K562 (cell line): ENCODE results near the gene NUDT22. TPM values are rescaled to one million over a fixed set of nuclear protein-coding genes. Genes with fewer than 3 reads are reported as not detected.

ENCODE experiments used
- ADNP ChIP-seq: fragments of 200-800 bp; sonication (Bioruptor generic); IDR thresholded peaks from 2 replicates; pipeline ENCODE4 v1.6.1; 2016; ENCODE audit warnings: missing genetic modification characterization, missing compliant biosample characterization
- ARID2 ChIP-seq: fragments of 450-650 bp; IDR thresholded peaks from 2 replicates; pipeline ENCODE4 v1.6.1; 2017; ENCODE audit warnings: antibody characterized with exemption, mild to moderate bottlenecking
- EGR1 ChIP-seq: fragments of 450-650 bp; conservative IDR thresholded peaks from 2 replicates; pipeline ENCODE4 v1.6.1; 2017; ENCODE audit warnings: mild to moderate bottlenecking
- JUND ChIP-seq, 2 experiments: IDR thresholded peaks; 2 replicates in 1 of 2; 3 replicates in 1 of 2; pipeline ENCODE4 v1.6.1; 2011; ENCODE audit warnings: borderline replicate concordance in 2 of 2, low read depth in 2 of 2, low read length in 2 of 2, improper control_type of control experiment in 1 of 2, missing biosample characterization in 1 of 2, missing genetic modification characterization in 1 of 2, missing genetic modification reagents in 1 of 2
- MYNN ChIP-seq, 2 experiments: sonication (generic); formaldehyde crosslinking in 1 of 2; IDR thresholded peaks; 2 replicates each; pipeline versions ENCODE4 v1.5.0 to v1.6.1; 2016 to 2020; ENCODE audit warnings: antibody characterized with exemption in 1 of 2, missing genetic modification reagents in 1 of 2
- POLR2A ChIP-seq: fragments of 450-650 bp; conservative IDR thresholded peaks from 2 replicates; pipeline ENCODE4 v1.6.1; 2016
- POLR2AphosphoS5 ChIP-seq: IDR thresholded peaks from 2 replicates; pipeline ENCODE4 v1.6.1; 2011; ENCODE audit warnings: mild to moderate bottlenecking, low read depth, low read length, moderate library complexity; ENCODE audit not compliant: control insufficient read depth, insufficient read depth
- POLR2B ChIP-seq: fragments of 450-650 bp; IDR thresholded peaks from 2 replicates; pipeline ENCODE4 v1.6.1; 2018; ENCODE audit warnings: low read depth; ENCODE audit not compliant: partially characterized antibody
- POLR2G ChIP-seq: fragments of 200-400 bp; formaldehyde crosslinking; IDR thresholded peaks from 2 replicates; pipeline ENCODE4 v1.6.1; 2017; ENCODE audit warnings: low read depth, mild to moderate bottlenecking, antibody characterized with exemption, low read length, moderate library complexity
- PRPF4 ChIP-seq: fragments of 200-400 bp; formaldehyde crosslinking; IDR thresholded peaks from one replicate; pipeline ENCODE4 v1.6.1; 2017; ENCODE audit warnings: low read length, low read depth, mild to moderate bottlenecking; ENCODE audit not compliant: insufficient read depth, poor library complexity, severe bottlenecking
- TEAD2 ChIP-seq: fragments of 450-650 bp; IDR thresholded peaks from 2 replicates; pipeline ENCODE4 v1.6.1; 2016; ENCODE audit warnings: missing genetic modification characterization, control low read depth, missing compliant biosample characterization
- ZBTB7A ChIP-seq: IDR thresholded peaks from 2 replicates; pipeline ENCODE4 v1.6.1; 2011; ENCODE audit warnings: low read depth, mild to moderate bottlenecking, low read length, moderate library complexity, borderline replicate concordance; ENCODE audit not compliant: control insufficient read depth
- ZNF274 ChIP-seq: IDR thresholded peaks from 2 replicates; pipeline ENCODE4 v1.6.1; 2011; ENCODE audit warnings: low read depth, mild to moderate bottlenecking, low read length, moderate library complexity, borderline replicate concordance
- ZNF696 ChIP-seq: fragments of 250-450 bp; sonication (Bioruptor Pico); conservative IDR thresholded peaks from 2 replicates; pipeline ENCODE4 v1.4.0; 2020; ENCODE audit warnings: mild to moderate bottlenecking, moderate library complexity
- ZNF780A ChIP-seq: fragments of 250-450 bp; sonication (Bioruptor Pico); IDR thresholded peaks from 2 replicates; pipeline ENCODE4 v1.5.0; 2021; ENCODE audit warnings: mild to moderate bottlenecking
- polyA plus RNA-seq, 8 experiments: library from polyadenylated mRNA; depleted of rRNA in 4 of 8; stranded (reverse) in 5 of 8; unstranded in 3 of 8; fragments of >200 nt; fragmentation: Nextera tagmentation in 2 of 8; fragmentation: Illumina TruSeq in 1 of 8; extraction: Ambion mirVana in 2 of 8; extraction: Trizol in 1 of 8; gene quantifications; 2 replicates each; pipeline versions ENCODE4 v1.2.1 to v1.2.3, GENCODE V29; 2011 to 2014; ENCODE audit warnings: inconsistent platforms in 1 of 8, missing spikeins in 1 of 8
- total RNA-seq, 7 experiments: library from RNA; depleted of rRNA in 6 of 7; stranded (reverse); fragments of >200 nt in 6 of 7; fragmentation: Illumina TruSeq in 2 of 7; extraction: Trizol in 2 of 7; gene quantifications; 2 replicates each; pipeline versions ENCODE4 v1.2.1 to v1.2.3, GENCODE V29; 2011 to 2021; ENCODE audit warnings: low replicate concordance in 1 of 7
- TF ChIP-seq, protein P1 (sequence below): sonication (generic); formaldehyde crosslinking; IDR thresholded peaks from 2 replicates; pipeline ENCODE4 v1.8.0; 2022; ENCODE audit warnings: mild to moderate bottlenecking, missing genetic modification reagents
- TF ChIP-seq, protein P2 (sequence below), 3 experiments: fragments of 200-800 bp in 1 of 3; sonication (Bioruptor generic) in 1 of 3; sonication (generic) in 1 of 3; formaldehyde crosslinking in 1 of 3; IDR thresholded peaks; 2 replicates each; pipeline versions ENCODE4 v1.6.1 to v1.8.0; 2016 to 2022; ENCODE audit warnings: mild to moderate bottlenecking in 2 of 3, missing compliant biosample characterization in 2 of 3, missing genetic modification characterization in 2 of 3, missing genetic modification reagents in 1 of 3
- TF ChIP-seq, protein P3 (sequence below): fragments of 250-450 bp; sonication (Bioruptor Pico); IDR thresholded peaks from 2 replicates; pipeline ENCODE4 v1.5.0; 2021

Gene NUDT22
- total and polyA plus RNA-seq, 9 of the 15 experiments (the other 6 are each of a cell fraction or from before 2014, with no cell fraction given): 6.3 to 92.6 (median 37.4) TPM

DNA sequence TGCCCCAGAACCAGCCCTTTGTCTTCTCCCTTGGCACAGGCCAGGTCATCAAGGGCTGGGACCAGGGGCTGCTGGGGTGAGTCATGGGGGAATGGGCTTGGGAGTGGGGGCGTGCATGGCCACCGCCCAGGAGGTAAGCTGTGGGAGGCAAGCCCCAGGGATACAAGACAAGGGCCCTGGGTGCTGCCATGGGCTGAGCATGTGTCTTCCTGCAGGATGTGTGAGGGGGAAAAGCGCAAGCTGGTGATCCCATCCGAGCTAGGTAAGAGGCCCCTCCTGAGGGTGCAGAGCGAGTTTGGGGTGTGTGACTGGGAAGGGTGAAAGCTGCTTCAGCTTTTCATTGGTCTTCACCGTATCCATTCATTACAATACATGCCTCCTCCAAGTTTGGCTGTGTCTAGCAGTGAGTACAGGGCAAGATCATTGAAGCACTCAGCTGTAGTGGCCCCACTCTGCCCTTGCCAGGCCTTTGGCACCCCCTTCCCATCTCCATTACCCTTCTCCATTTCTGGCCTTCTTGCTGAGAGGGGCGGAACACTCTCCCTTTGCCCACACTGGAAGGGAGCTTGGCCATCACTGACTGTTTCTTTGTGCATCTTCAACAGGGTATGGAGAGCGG is 17.3 kb downstream of the NUDT22 start (continued):
- TF ChIP-seq ZNF696 (CRISPR knock-in tag) (no peak), ZNF780A (CRISPR knock-in tag) (no peak), ADNP (no peak), TEAD2 (no peak), ARID2 (no peak), ZBTB7A (peak; percentile 57; the same call in 1 of the 2 replicates), ZNF274 (no peak), MYNN (IDR thresholded peaks at IDR 0.05) (peak; percentile 40; the same call in 1 of the 2 replicates), MYNN (CRISPR knock-in tag; IDR thresholded peaks at IDR 0.05) (no peak), EGR1 (peak; percentile 76), JUND (IDR thresholded peaks at IDR 0.05; ENCODE audit: borderline replicate concordance, low read depth, low read length) (peak; percentile 32; the same call in 1 of the 2 replicates), JUND (tag; IDR thresholded peaks at IDR 0.05; ENCODE audit: borderline replicate concordance, low read depth, low read length) (no peak), POLR2AphosphoS5 (peak; percentile 30; the same call in 1 of the 2 replicates), POLR2A (peak; percentile 63), POLR2B (peak; percentile 55), PRPF4 (no peak), POLR2G (peak; percentile 67)
- TF ChIP-seq, protein P1, sequence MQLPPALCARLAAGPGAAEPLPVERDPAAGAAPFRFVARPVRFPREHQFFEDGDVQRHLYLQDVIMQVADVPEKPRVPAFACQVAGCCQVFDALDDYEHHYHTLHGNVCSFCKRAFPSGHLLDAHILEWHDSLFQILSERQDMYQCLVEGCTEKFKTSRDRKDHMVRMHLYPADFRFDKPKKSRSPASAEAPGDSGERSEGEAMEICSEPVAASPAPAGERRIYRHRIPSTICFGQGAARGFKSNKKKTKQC (CRISPR knock-in tag): no peak
- TF ChIP-seq, protein P2, sequence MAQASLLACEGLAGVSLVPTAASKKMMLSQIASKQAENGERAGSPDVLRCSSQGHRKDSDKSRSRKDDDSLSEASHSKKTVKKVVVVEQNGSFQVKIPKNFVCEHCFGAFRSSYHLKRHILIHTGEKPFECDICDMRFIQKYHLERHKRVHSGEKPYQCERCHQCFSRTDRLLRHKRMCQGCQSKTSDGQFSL (CRISPR knock-in tag; IDR thresholded peaks at IDR 0.05): 0 out of 2 replicates have a peak, but pooled peaks have one; percentile 12
- TF ChIP-seq, protein P2 (tag; IDR thresholded peaks at IDR 0.05): no peak
- TF ChIP-seq, protein P3, sequence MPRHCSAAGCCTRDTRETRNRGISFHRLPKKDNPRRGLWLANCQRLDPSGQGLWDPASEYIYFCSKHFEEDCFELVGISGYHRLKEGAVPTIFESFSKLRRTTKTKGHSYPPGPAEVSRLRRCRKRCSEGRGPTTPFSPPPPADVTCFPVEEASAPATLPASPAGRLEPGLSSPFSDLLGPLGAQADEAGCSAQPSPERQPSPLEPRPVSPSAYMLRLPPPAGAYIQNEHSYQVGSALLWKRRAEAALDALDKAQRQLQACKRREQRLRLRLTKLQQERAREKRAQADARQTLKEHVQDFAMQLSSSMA (CRISPR knock-in tag): no peak
